Ishikawa (cell line): ENCODE results near the gene ARVCF.

ENCODE experiments used
- CEBPB ChIP-seq: IDR thresholded peaks from 2 replicates; pipeline ENCODE4 v1.6.1; 2012
- CREB1 ChIP-seq: IDR thresholded peaks from 2 replicates; pipeline ENCODE4 v1.6.1; 2012; ENCODE audit warnings: low read depth
- EGR1 ChIP-seq: IDR thresholded peaks from 2 replicates; pipeline ENCODE4 v1.6.1; 2012
- EP300 ChIP-seq: IDR thresholded peaks from 2 replicates; pipeline ENCODE4 v1.6.1; 2012; ENCODE audit warnings: borderline replicate concordance
- FOXM1 ChIP-seq: IDR thresholded peaks from 2 replicates; pipeline ENCODE4 v1.6.1; 2012; ENCODE audit warnings: low read depth, borderline replicate concordance
- NFIC ChIP-seq: IDR thresholded peaks from 2 replicates; pipeline ENCODE4 v1.6.1; 2012
- RAD21 ChIP-seq: IDR thresholded peaks from 2 replicates; pipeline ENCODE4 v1.6.1; 2012; ENCODE audit warnings: low read depth
- TAF1 ChIP-seq: IDR thresholded peaks from 2 replicates; pipeline ENCODE4 v1.6.1; 2012; ENCODE audit warnings: low read depth, mild to moderate bottlenecking
- TCF12 ChIP-seq: IDR thresholded peaks from 2 replicates; pipeline ENCODE4 v1.6.1; 2012; ENCODE audit warnings: low read depth
- TEAD4 ChIP-seq: IDR thresholded peaks from 2 replicates; pipeline ENCODE4 v1.6.1; 2012
- YY1 ChIP-seq: IDR thresholded peaks from 2 replicates; pipeline ENCODE4 v1.6.1; 2012; ENCODE audit warnings: low read depth
- ZBTB7A ChIP-seq: IDR thresholded peaks from 2 replicates; pipeline ENCODE4 v1.6.1; 2012; ENCODE audit warnings: low read depth
- TF ChIP-seq, protein P1 (sequence below): IDR thresholded peaks from 2 replicates; pipeline ENCODE4 v1.6.1; 2012
- TF ChIP-seq, protein P2 (sequence below): IDR thresholded peaks from 2 replicates; pipeline ENCODE4 v1.6.1; 2012; ENCODE audit warnings: low read depth, mild to moderate bottlenecking
- TF ChIP-seq, protein P3 (sequence below): IDR thresholded peaks from 2 replicates; pipeline ENCODE4 v1.6.1; 2012

The ARVCF gene

GRCh38 chr22:19992481-19992911 lies 24.1 kb downstream of the ARVCF start:
- TF ChIP-seq YY1: no peak
- TF ChIP-seq RAD21: no peak
- TF ChIP-seq, protein P1, sequence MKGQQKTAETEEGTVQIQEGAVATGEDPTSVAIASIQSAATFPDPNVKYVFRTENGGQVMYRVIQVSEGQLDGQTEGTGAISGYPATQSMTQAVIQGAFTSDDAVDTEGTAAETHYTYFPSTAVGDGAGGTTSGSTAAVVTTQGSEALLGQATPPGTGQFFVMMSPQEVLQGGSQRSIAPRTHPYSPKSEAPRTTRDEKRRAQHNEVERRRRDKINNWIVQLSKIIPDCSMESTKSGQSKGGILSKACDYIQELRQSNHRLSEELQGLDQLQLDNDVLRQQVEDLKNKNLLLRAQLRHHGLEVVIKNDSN: no peak
- no peak for TF ChIP-seq FOXM1
- TF ChIP-seq CEBPB: no peak

DNA sequence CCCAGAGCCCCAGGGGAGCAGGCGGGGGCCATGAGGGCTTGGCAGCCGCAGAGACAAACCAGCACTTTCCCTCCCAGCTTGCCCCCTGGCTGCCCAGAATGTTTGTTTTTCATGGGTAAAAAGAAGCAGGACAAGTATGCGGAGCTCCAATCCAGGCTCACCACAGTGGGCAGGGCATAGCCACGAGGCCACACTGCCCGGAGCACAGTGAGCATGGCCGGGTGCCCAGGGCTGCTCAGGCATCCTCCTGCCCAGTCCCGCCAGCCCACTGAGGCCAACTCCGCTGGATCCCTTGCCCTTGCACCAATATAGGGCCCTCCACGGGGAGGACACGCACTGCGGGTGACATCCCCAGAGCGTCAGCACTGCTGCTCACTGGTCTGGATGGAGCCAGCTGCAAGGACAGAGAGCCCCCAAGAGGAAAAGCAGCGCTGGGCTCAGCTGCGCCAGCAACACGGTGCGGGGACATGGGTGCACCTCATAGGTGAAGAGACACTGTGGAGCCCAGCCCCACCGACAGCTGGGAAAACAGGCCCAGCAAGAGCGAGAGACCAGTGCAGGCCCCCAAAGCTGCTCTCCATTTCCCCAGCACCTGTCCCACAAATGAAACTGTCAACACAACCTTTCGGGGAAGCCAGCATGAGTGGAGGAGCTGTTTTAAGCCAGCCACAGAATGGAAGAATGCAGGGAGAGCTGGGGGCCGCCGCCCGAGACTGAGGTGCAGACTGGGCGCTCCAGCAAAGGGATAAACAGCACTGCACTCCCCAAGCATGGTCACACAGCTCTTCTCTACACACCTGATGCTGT lies 24.8 kb downstream of the ARVCF start:
- no peak for TF ChIP-seq RAD21
- no peak for TF ChIP-seq NFIC
- TF ChIP-seq CREB1: no peak
- TF ChIP-seq EP300: no peak
- no peak for TF ChIP-seq TAF1
- no peak for TF ChIP-seq TCF12
- TF ChIP-seq, protein P2, sequence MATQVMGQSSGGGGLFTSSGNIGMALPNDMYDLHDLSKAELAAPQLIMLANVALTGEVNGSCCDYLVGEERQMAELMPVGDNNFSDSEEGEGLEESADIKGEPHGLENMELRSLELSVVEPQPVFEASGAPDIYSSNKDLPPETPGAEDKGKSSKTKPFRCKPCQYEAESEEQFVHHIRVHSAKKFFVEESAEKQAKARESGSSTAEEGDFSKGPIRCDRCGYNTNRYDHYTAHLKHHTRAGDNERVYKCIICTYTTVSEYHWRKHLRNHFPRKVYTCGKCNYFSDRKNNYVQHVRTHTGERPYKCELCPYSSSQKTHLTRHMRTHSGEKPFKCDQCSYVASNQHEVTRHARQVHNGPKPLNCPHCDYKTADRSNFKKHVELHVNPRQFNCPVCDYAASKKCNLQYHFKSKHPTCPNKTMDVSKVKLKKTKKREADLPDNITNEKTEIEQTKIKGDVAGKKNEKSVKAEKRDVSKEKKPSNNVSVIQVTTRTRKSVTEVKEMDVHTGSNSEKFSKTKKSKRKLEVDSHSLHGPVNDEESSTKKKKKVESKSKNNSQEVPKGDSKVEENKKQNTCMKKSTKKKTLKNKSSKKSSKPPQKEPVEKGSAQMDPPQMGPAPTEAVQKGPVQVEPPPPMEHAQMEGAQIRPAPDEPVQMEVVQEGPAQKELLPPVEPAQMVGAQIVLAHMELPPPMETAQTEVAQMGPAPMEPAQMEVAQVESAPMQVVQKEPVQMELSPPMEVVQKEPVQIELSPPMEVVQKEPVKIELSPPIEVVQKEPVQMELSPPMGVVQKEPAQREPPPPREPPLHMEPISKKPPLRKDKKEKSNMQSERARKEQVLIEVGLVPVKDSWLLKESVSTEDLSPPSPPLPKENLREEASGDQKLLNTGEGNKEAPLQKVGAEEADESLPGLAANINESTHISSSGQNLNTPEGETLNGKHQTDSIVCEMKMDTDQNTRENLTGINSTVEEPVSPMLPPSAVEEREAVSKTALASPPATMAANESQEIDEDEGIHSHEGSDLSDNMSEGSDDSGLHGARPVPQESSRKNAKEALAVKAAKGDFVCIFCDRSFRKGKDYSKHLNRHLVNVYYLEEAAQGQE: no peak
- TF ChIP-seq YY1: no peak
- TF ChIP-seq, protein P3, sequence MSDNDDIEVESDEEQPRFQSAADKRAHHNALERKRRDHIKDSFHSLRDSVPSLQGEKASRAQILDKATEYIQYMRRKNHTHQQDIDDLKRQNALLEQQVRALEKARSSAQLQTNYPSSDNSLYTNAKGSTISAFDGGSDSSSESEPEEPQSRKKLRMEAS: no peak
- TF ChIP-seq FOXM1: no peak
- TF ChIP-seq ZBTB7A: no peak
- no peak for TF ChIP-seq EGR1
- no peak for TF ChIP-seq CEBPB
- TF ChIP-seq, protein P1: no peak
- TF ChIP-seq TEAD4: no peak

DNA sequence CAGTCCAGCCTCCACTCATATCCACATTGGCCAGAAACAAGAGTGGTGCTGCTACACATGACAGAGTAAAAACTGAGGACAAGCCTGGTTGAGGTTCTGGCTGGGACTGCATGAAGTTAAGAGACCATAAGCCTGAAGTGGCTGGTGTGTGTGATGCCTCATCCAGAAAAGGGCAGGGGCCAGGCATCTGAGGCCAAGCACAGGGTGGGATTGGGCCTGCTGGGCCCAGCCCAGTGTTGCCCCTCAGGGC lies 25.3 kb downstream of the ARVCF start:
- TF ChIP-seq, protein P2: no peak
- no peak for TF ChIP-seq NFIC
- no peak for TF ChIP-seq RAD21
- no peak for TF ChIP-seq YY1
- TF ChIP-seq CREB1: no peak
- TF ChIP-seq TCF12: no peak
- TF ChIP-seq, protein P1: no peak
- TF ChIP-seq CEBPB: no peak

- TF ChIP-seq YY1: no peak
- TF ChIP-seq TCF12: no peak
These were observed 25.8 kb downstream of the ARVCF start for GRCh38 chr22:19990609-19991394.

- TF ChIP-seq, protein P1: no peak
- TF ChIP-seq ZBTB7A: no peak
These were observed 26.4 kb downstream of the ARVCF start for GRCh38 chr22:19990188-19990587.

GRCh38 chr22:19989725-19990067 lies 26.9 kb downstream of the ARVCF start:
- TF ChIP-seq EGR1 (no peak), CREB1 (no peak), YY1 (no peak), NFIC (no peak), EP300 (no peak), ZBTB7A (no peak), TEAD4 (no peak), FOXM1 (no peak), TAF1 (no peak)
- TF ChIP-seq, protein P3: no peak
- TF ChIP-seq, protein P1: no peak
